DMS114 treated with DMSO at 0.1 percent for 48 hours (cell line): ENCODE data around the gene ELMO1.

Source experiments
- DNase-seq: peaks from one replicate; lab custom pipeline; 2025; ENCODE audit not compliant: unreplicated experiment; lab: John Stamatoyannopoulos, UW

The ELMO1 gene

DNA sequence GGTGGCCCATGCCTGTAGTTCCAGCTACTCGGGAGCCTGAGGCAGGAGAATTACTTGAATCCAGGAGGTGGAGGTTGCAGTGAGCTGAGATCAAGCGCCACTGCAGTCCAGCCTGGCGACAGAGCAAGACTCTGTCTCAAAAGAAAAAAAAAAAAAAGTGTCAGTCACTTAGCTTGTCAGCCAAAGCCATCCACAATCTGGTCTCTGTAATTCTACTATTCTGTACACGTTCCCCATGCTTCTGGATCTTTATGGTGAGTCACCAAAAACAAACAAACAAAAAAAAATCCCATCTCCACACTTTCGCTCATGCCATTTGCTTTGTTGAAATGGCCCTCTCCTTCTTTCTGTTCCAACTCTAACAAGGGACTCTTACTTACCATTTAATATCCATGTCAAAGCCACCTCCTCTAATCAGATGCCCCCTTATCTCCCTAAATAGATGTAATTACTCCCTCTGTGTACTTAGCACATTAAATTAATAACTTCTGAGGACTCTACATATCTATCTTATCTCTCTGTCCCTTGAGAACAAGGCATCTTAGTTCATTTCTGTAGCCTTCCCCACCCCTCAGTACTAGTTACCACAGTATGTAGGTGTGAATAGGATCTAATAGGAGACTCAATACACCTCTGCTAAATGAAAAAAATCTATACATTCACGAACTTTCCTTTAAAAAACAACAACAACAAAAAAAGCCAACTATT, 128.4 kb downstream of the ELMO1 start:
- DNase-seq, result no peak

DNA sequence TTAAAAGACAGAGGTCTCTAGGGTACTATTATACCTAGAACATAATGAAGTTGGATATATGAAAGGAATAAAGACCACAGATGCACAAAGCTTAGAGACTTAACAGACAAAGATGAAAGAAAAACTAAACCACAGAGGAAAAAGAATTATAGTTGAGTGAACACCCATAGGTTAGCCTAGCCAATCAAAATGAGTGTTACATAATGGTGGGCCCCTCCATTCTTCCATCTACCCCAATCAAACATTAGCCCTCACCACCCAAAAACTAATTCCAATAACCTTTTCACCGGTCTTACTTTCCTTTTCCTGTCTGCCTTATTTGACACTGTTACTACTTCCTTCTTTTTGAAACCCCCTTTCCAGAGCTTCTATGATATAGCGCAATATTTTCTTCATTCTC, 130.1 kb downstream of the ELMO1 start:
- no peak for DNase-seq

GRCh38 chr7:37315772-37316715, 132.6 kb downstream of the ELMO1 start:
- no peak for DNase-seq

- no peak for DNase-seq
These were observed 136.1 kb downstream of the ELMO1 start for GRCh38 chr7:37312608-37313007.

DNA sequence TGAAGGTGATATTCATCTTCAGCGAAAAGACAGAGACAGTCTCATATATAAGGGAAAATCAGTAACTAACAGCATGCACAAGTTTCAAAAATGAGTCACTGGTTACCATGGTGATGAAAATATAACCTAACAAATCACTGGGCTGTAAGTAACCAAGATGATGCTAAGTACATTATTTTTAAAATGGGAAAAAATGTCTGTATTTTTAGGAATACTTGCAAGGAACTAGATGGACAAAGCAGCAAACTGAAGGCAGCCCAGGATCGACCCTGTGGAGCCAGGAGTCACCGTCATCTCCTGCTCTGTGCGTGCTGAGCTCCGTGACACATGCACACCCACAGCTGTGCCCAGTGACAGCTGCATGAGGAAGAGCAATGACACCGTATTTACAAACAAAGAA, 137.3 kb downstream of the ELMO1 start:
- no peak for DNase-seq

GRCh38 chr7:37310327-37311080, 138.2 kb downstream of the ELMO1 start:
- DNase-seq, result no peak

DNA sequence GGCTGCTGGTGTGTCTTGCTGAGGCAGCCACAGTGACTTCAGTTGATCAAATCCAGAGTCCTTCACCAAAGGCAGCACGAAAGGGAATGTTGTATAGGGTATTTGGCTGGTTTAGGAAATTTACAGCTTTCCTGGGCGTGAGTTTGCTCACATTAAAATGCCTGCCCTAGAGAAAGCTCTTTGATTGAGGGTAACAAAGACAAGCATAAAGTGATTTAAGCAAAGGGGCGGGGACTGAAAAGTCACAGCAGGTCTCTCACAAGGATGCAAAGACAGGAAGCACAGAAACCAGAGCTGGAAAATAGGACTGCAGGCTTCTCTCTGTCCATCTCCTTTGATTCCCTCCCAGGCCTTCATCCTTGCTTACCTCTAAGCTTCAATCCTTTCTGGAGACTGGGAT, 139.2 kb downstream of the ELMO1 start:
- DNase-seq, result no peak

DNA sequence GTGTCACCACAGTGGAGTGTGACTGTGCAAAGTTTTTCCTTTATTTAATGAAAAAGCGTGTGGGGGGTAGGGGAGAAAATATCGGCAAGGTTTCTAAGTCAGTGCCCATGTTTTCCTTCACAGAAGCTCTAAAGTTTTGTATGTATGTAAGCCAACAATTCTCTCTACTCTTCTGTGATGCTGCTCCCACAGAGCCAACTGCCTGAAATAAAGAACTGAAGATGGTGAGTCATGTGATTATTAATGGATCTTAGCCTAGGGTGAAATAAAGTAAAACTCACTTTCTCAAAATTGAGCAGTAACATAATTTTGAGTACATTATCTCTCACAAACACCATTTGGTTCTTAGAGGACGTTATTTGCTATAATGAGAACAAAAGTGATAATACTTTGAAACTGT, 143.7 kb downstream of the ELMO1 start:
- no peak for DNase-seq

DNA sequence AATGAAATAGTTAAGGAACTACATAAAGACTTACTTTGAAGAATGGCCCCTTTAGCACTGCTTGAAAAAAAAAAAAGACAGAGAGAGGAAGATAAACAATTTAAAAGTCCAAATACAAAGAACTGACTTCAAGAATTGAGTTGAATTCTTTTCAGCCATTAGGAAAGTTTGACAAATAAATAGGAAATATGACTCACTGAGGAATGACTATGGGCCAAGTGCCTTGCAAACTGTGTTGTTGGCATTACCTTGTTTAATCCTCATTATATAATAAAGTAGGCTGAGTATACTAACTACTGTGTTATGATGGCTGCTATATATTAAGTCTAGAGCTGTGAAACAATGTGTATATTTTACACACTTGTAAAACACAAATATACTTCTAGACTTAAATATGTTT, 151.1 kb downstream of the ELMO1 start:
- no peak for DNase-seq

DNA sequence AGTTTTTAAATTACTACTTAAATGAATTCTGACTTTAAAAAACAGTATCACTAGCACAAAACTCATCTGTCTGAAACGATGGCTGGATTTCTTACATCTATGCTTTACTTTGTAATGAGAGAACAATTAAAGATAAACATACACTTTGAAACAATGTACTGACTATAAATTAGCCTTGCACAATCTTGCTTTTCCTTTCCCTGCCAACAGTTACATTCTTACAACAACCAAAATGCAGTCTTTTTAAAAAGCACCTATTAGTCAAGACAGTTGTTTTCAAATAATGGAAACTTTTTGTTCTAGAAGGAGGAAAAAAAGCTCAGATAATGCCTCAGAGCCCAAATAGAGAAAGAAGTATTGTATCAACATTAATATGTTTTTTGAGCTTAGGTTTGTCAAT, 153.3 kb downstream of the ELMO1 start:
- no peak for DNase-seq

DNA sequence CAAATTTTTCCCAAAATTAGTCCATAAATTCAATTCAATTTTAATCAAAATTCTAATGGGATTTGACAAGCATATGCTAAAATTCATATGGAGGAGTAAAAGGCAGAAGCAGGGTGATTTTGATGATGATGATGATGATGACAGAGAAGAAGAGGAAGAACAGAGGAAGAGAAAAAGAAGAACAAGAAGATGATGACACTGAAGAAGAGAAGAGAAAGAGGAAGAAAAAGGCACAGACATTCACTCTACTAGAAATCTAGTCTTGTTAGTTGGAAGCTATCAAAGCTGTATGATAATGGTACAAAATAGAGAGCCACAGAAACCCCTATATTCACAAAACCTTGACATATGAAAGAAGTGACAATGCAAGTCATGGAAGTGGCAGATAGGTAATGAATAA, 157.9 kb downstream of the ELMO1 start:
- no peak for DNase-seq

DNA sequence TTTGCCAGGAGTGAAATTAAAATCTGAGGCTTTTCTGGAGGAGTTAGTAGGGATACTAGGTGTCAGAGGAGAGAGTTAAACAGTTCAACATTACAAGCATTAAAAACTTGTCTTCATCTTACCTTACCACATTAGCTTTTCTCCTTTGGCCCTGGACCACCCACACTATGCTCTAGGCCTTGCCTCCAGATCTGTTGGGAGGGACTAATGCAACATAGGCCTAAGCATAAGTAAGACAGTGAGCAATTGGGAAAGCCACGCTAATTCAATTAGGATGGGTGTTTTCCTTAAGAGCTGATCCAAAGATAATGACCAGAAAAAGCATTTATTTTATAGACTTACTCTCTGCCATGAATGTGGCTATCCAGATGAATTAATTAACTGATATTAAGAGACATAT, 158.9 kb downstream of the ELMO1 start:
- DNase-seq, result no peak

- DNase-seq, result no peak
These were observed 159.3 kb downstream of the ELMO1 start for GRCh38 chr7:37289367-37289766.

DNA sequence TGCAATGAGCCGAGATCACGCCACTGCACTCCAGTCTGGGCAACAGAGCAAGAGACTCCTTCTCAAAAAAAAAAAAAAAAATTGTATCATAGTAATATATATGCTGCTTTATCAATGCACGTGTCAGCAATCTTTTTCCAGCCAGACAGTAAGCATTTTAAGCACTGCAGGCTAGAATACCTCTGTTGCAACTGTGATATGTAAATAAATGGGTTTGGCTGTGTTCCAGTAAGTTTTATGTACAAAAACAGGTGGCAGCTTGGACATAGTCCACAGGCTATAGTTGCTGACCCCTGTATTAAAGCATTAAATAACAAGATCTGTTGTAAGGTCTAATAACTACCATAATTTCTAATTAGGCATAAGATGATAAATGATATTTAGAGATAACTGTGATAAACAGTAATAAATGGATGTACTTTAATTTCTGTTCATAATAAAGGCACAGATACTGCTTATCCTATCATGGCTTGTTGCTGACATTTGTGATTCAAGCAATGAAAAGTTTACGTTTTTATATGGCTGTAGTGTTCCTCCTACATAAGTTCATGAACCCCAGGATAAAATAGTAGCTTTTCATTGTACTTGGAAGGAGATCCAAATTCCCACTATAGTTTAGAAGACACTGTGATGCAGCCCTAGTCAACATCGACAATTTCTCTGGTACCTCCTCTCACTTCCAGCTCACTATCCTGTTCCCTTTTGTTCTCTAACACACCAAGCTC, 161.4 kb downstream of the ELMO1 start:
- no peak for DNase-seq

DNA sequence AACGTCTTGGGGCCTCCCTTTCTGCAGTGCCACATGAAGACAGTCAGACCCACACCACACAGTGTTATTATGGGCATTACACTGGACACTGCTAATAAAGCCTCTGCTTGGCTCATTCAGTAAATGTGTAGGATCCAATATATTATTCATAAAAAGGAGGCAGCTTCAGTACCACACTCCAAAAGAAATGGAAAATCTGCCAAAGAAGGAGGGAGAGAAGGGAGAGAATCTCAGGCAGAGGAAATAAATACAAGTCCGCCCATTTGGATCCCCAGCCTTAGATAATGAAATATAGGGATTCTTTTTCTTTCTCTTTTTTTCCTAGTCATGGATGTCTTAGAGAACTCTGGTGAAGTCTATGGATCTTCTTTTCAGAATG, 162.2 kb downstream of the ELMO1 start:
- DNase-seq, result no peak

GRCh38 chr7:37285706-37286453, 162.8 kb downstream of the ELMO1 start:
- no peak for DNase-seq

DNA sequence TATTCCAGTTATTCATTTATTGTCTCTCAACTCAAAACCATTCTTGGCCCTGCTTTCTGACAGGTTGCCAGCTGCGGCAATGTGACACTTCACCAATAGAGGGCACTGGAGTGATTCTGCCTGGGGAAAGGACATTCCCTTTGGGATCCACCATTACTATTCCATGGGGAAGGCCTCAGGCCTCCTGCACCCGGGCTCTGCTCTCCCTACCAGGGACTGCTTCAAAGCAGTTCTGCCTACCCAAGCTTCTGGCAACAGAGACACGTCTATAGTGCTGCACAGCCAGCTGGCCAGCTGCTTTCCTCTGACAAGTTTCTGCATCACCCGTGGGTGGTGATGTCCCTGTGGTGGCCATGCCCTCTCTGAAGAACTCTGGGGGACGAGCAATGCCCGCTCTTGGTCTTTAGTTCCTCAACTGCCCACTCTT, 163.8 kb downstream of the ELMO1 start:
- DNase-seq, result peak; percentile 4

- no peak for DNase-seq
These were observed 164.4 kb downstream of the ELMO1 start for GRCh38 chr7:37284285-37284684.

DNA sequence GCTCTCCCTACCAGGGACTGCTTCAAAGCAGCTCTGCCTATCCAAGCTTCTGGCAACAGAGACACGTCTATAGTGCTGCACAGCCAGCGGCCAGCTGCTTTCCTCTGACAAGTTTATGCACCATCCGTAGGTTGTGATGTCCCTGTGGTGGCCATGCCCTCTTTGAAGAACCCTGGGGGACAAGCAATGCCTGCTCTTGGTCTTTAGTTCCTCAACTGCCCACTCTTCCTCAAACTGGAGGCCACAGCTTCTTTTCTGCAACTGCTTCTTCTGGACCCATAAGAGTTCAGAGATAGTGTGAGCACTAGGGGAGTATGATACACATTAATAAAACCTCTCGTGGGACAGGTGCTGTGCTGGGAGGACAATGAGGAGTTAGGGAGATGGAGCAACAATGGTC, 164.9 kb downstream of the ELMO1 start:
- DNase-seq, result no peak

- no peak for DNase-seq
These were observed 165.7 kb downstream of the ELMO1 start for GRCh38 chr7:37282927-37283326.
